Measurements from ENCODE around the gene FGD5.
A peak's percentile ranks its signal among the peaks of the same experiment; 100 is the strongest.

Gene FGD5

DNA sequence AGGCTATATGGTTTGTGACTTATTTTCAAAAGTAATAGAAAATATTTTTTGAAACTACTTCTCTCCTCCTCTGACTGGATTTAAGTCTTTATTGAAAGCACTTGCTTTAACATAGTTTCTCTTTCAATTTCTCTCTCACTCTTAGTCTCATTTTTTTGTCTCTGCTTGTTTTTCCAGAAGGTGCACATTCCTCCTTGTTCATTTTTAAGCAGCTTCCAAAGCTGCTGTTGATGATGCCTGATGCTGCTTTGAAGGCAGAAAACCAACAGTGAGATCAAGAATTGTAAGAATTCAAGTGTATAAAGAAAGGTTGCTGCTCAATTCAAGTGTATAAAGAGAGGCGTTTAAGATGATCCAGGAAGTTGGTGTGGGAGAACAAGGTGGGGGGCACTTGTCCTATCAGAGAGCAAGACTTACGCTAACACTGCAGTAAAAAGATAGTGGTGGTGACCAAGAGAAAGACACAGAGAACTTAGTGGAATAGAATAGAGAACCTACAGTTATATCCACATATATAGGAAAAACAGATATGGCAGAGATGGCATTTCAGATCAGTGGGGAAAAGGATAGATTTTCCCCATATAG, 140.7 kb downstream of the FGD5 start:
- Histone ChIP-seq H3K27me3 (ENCODE audit: control insufficient read depth in 1 of 2, insufficient read depth in 2 of 2, low read length in 2 of 2) (no peaks in the 10 kb centered on the region), H3K9me3 (ENCODE audit: control insufficient read depth in 1 of 2, low read length in 2 of 2) (no peaks in the 10 kb centered on the region), H3K9ac (ENCODE audit: low read depth in 1 of 2, low read length in 2 of 2) (peak overlapping the region in 1 of 2 donors; percentile 5), H3K36me3 (ENCODE audit: control insufficient read depth in 1 of 2, insufficient read depth in 2 of 2, low read length in 2 of 2) (peaks cover 7 to 9% of the 10 kb centered on the region in 2 donors), H3K4me3 (ENCODE audit: low read depth in 1 of 2, low read length in 2 of 2) (peak overlapping the region in 1 of 2 donors; percentile 40), H3K4me1 (ENCODE audit: control insufficient read depth in 1 of 2, insufficient read depth in 2 of 2, low read length in 2 of 2) (peaks cover 6 to 23% of the 10 kb centered on the region in 2 donors), H3K27ac (ENCODE audit: low read depth, low read length) (no peak overlapping the region)

DNA sequence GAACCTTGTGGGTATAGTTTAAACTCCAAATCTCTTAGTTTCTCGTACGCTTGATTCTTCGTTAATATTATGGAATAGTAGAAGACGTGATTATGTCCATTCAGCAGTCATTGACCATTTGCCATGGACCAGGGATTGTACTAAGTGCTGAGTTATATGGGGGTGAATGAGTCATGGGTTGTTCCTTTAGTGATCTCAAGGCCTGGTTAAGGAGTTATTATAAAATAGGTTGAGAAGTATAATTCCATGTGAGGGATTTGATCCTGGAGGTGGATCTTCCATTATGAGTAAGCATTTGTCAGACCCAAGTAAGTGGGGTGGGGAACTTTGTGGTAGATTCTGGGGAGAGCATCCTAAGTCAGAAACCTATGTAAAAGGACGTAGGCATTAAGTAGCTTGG, 144.0 kb downstream of the FGD5 start:
- H3K4me3 ChIP-seq (ENCODE audit: low read depth in 1 of 2, low read length in 2 of 2) = no peak overlapping the region
- H3K27ac ChIP-seq (ENCODE audit: low read depth, low read length) = no peak overlapping the region
- no peaks in the 10 kb centered on the region for H3K9me3 ChIP-seq (ENCODE audit: control insufficient read depth in 1 of 2, low read length in 2 of 2)
- peaks cover 3 to 13% of the 10 kb centered on the region in 2 donors for H3K4me1 ChIP-seq (ENCODE audit: control insufficient read depth in 1 of 2, insufficient read depth in 2 of 2, low read length in 2 of 2)
- no peak overlapping the region for H3K9ac ChIP-seq (ENCODE audit: low read depth in 1 of 2, low read length in 2 of 2)
- H3K36me3 ChIP-seq (ENCODE audit: control insufficient read depth in 1 of 2, insufficient read depth in 2 of 2, low read length in 2 of 2) = peaks cover 3 to 17% of the 10 kb centered on the region in 2 donors
- no peaks in the 10 kb centered on the region for H3K27me3 ChIP-seq (ENCODE audit: control insufficient read depth in 1 of 2, insufficient read depth in 2 of 2, low read length in 2 of 2)

DNA sequence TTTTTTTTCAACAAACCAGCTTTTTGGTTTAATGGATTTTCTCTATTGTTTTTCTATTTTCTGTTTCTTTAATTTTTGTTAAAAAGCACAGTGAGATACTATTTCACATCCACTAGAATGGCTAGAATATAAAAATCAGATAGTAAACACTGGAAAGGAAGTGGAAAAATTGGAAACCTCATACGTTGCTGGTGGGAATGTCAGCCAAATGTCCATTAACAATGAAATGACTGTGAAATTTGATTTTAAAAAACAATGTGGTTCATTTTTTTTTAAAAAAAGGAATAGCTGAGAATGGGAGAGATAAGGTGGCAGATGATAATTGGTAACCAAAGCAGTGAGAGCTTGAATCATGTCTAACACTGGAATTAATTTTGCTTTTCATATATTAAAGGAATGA, 148.5 kb downstream of the FGD5 start:
- no peak overlapping the region for H3K27ac ChIP-seq (ENCODE audit: low read depth, low read length)
- H3K4me1 ChIP-seq (ENCODE audit: control insufficient read depth in 1 of 2, insufficient read depth in 2 of 2, low read length in 2 of 2) = no peaks in the 10 kb centered on the region
- H3K27me3 ChIP-seq (ENCODE audit: control insufficient read depth in 1 of 2, insufficient read depth in 2 of 2, low read length in 2 of 2) = no peaks in the 10 kb centered on the region
- no peak overlapping the region for H3K9ac ChIP-seq (ENCODE audit: low read depth in 1 of 2, low read length in 2 of 2)
- H3K4me3 ChIP-seq (ENCODE audit: low read depth in 1 of 2, low read length in 2 of 2) = no peak overlapping the region
- peaks cover 3 to 12% of the 10 kb centered on the region in 2 donors for H3K36me3 ChIP-seq (ENCODE audit: control insufficient read depth in 1 of 2, insufficient read depth in 2 of 2, low read length in 2 of 2)
- H3K9me3 ChIP-seq (ENCODE audit: control insufficient read depth in 1 of 2, low read length in 2 of 2) = no peaks in the 10 kb centered on the region

- no peaks in the 10 kb centered on the region for H3K27me3 ChIP-seq (ENCODE audit: control insufficient read depth in 1 of 2, insufficient read depth in 2 of 2, low read length in 2 of 2)
- no peak overlapping the region for H3K4me3 ChIP-seq (ENCODE audit: low read depth in 1 of 2, low read length in 2 of 2)
- peaks cover 0 to 18% of the 10 kb centered on the region in 2 donors for H3K36me3 ChIP-seq (ENCODE audit: control insufficient read depth in 1 of 2, insufficient read depth in 2 of 2, low read length in 2 of 2)
- no peak overlapping the region for H3K27ac ChIP-seq (ENCODE audit: low read depth, low read length)
- H3K4me1 ChIP-seq (ENCODE audit: control insufficient read depth in 1 of 2, insufficient read depth in 2 of 2, low read length in 2 of 2) = no peaks in the 10 kb centered on the region
- no peaks in the 10 kb centered on the region for H3K9me3 ChIP-seq (ENCODE audit: control insufficient read depth in 1 of 2, low read length in 2 of 2)
- no peak overlapping the region for H3K9ac ChIP-seq (ENCODE audit: low read depth in 1 of 2, low read length in 2 of 2)
Observed at GRCh38 chr3:14969671-14970070, 150.9 kb downstream of the FGD5 start.

GRCh38 chr3:14976317-14976716, 157.6 kb downstream of the FGD5 start:
- Histone ChIP-seq H3K4me3 (ENCODE audit: low read depth in 1 of 2, low read length in 2 of 2) (no peak overlapping the region), H3K27me3 (ENCODE audit: control insufficient read depth in 1 of 2, insufficient read depth in 2 of 2, low read length in 2 of 2) (no peaks in the 10 kb centered on the region), H3K4me1 (ENCODE audit: control insufficient read depth in 1 of 2, insufficient read depth in 2 of 2, low read length in 2 of 2) (no peaks in the 10 kb centered on the region), H3K9me3 (ENCODE audit: control insufficient read depth in 1 of 2, low read length in 2 of 2) (no peaks in the 10 kb centered on the region), H3K36me3 (ENCODE audit: control insufficient read depth in 1 of 2, insufficient read depth in 2 of 2, low read length in 2 of 2) (peaks cover 0 to 11% of the 10 kb centered on the region in 2 donors), H3K9ac (ENCODE audit: low read depth in 1 of 2, low read length in 2 of 2) (no peak overlapping the region), H3K27ac (ENCODE audit: low read depth, low read length) (no peak overlapping the region)

- Histone ChIP-seq H3K4me3 (ENCODE audit: low read depth in 1 of 2, low read length in 2 of 2) (no peak overlapping the region), H3K4me1 (ENCODE audit: control insufficient read depth in 1 of 2, insufficient read depth in 2 of 2, low read length in 2 of 2) (no peaks in the 10 kb centered on the region), H3K27ac (ENCODE audit: low read depth, low read length) (no peak overlapping the region), H3K9ac (ENCODE audit: low read depth in 1 of 2, low read length in 2 of 2) (no peak overlapping the region), H3K9me3 (ENCODE audit: control insufficient read depth in 1 of 2, low read length in 2 of 2) (no peaks in the 10 kb centered on the region), H3K27me3 (ENCODE audit: control insufficient read depth in 1 of 2, insufficient read depth in 2 of 2, low read length in 2 of 2) (no peaks in the 10 kb centered on the region), H3K36me3 (ENCODE audit: control insufficient read depth in 1 of 2, insufficient read depth in 2 of 2, low read length in 2 of 2) (no peaks in the 10 kb centered on the region)
Observed at GRCh38 chr3:14980689-14981088, 161.9 kb downstream of the FGD5 start.
